ENCODE measurements around the gene TOM1L2. TPM values are rescaled to one million over a fixed set of nuclear protein-coding genes. Genes with fewer than 3 reads are reported as not detected.
A peak's percentile ranks its signal among the peaks of the same experiment; 100 is the strongest.

TOM1L2 gene
- total and polyA plus RNA-seq, 11 donors, result 122 to 345 (median 247) TPM

GRCh38 chr17:17926036-17926435, 46.2 kb downstream of the TOM1L2 start:
- no peak for ATAC-seq
- Histone ChIP-seq H3K9me3 (no peaks in the 10 kb centered on the region), H3K36me3 (no peaks in the 10 kb centered on the region), H3K27ac (peak overlapping the region in 11 of 12 donors; percentile 18 to 82 (median 74)), H3K4me1 (peaks cover 3 to 92% (median 61%) of the 10 kb centered on the region in 12 donors), H3K27me3 (no peaks in the 10 kb centered on the region), H3K4me3 (no peak overlapping the region)
- no peak for DNase-seq
- intact Hi-C loops (cut with DNase I), result loop anchor here in 6 of 10 donors (2.0 to 10.0 kb wide), 6 partner anchors 36 to 251 kb away; partner anchors contain the start of genes ATPAF2 (in 2 of the 6), GID4 (in 2 of the 6), DRC3 (in 1 of the 6) and TOM1L2 (in 1 of the 6)
- 47 to 67% (median 52%) methylated on average over 4 of the region's 4 CpGs for WGBS, 4 donors
- TF ChIP-seq POLR2A (IDR thresholded peaks at IDR 0.05), result no peak
- TF ChIP-seq, protein P1, sequence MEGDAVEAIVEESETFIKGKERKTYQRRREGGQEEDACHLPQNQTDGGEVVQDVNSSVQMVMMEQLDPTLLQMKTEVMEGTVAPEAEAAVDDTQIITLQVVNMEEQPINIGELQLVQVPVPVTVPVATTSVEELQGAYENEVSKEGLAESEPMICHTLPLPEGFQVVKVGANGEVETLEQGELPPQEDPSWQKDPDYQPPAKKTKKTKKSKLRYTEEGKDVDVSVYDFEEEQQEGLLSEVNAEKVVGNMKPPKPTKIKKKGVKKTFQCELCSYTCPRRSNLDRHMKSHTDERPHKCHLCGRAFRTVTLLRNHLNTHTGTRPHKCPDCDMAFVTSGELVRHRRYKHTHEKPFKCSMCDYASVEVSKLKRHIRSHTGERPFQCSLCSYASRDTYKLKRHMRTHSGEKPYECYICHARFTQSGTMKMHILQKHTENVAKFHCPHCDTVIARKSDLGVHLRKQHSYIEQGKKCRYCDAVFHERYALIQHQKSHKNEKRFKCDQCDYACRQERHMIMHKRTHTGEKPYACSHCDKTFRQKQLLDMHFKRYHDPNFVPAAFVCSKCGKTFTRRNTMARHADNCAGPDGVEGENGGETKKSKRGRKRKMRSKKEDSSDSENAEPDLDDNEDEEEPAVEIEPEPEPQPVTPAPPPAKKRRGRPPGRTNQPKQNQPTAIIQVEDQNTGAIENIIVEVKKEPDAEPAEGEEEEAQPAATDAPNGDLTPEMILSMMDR (IDR thresholded peaks at IDR 0.05), result no peak

DNA sequence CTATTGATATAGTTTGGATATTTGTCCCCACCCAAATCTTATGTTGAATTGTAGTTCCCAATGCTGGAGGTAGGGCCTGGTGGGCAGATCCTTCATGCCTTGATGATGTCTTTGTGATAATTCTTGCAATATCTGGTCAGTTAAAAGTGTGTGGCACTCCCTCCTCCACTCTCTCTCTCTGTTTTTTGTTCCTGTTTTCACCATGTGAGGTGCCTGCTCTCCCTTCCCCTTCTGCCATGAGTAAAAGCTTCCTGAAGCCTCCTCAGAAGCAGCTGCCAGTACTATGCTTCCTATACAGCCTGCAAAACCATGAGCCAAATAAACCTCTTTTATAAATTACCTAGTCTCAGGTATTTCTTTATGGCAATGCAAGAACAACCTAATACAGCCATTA, 47.3 kb downstream of the TOM1L2 start:
- ATAC-seq, result no peak
- Histone ChIP-seq H3K4me3 (no peak overlapping the region), H3K9me3 (no peaks in the 10 kb centered on the region), H3K4me1 (peaks cover 3 to 91% (median 65%) of the 10 kb centered on the region in 12 donors), H3K27me3 (no peaks in the 10 kb centered on the region), H3K36me3 (no peaks in the 10 kb centered on the region), H3K27ac (peak overlapping the region in 2 of 12 donors; percentile 7 to 21)
- no peak for DNase-seq
- TF ChIP-seq POLR2A (IDR thresholded peaks at IDR 0.05), result no peak
- TF ChIP-seq, protein P1 (IDR thresholded peaks at IDR 0.05), result no peak
- intact Hi-C loops (cut with DNase I), result loop anchor here in 8 of 10 donors (2.0 to 10.0 kb wide), 9 partner anchors 37 to 250 kb away; partner anchors contain the start of genes DRC3 (in 3 of the 8), TOM1L2 (in 3 of the 8), ATPAF2 (in 2 of the 8) and GID4 (in 2 of the 8)

DNA sequence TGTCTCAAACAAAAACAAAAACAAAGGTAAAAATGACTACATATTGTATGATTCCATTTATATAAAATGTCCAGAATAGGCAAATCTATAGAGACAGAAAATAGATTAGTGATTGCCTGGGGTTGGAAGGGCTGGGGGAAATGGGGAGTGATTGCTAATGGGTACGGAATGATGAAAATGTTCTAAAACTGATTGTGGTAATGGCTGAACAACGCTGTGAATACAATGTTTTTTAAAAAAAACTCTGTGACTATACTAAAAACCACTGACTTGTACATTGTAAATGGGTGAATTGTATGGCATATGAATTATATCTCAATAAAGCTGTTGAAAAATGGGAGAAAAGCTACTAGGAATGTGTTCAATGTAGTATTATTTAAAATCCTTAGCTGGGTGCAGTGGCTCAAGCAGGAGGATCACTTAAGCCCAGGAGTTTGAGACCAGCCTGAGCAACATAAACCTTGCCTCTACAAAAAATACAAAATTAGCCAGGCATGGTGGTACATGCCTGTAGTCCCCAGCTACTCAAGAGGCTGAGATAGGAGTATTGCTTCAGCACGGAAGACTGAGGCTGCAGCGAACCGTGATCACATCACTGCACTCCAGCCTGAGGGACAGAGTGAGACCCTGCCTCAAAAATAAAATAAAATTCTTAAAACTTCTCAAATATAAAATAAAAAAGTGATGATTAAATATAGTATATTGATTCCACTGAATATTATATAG, 47.9 kb downstream of the TOM1L2 start:
- H3K9me3 ChIP-seq, result no peaks in the 10 kb centered on the region
- H3K4me1 ChIP-seq, result peaks cover 3 to 91% (median 64%) of the 10 kb centered on the region in 12 donors

More for the DNA sequence above, 47.9 kb downstream of the TOM1L2 start:
- TF ChIP-seq POLR2A (IDR thresholded peaks at IDR 0.05), result no peak
- TF ChIP-seq, protein P1 (IDR thresholded peaks at IDR 0.05), result no peak
- H3K36me3 ChIP-seq, result no peaks in the 10 kb centered on the region
- 84 to 92% (median 91%) methylated on average over 5 of the region's 5 CpGs for WGBS, 4 donors
- H3K4me3 ChIP-seq, result no peak overlapping the region
- intact Hi-C loops (cut with DNase I), result loop anchor here in 6 of 10 donors (2.0 to 10.0 kb wide), 8 partner anchors 47 to 249 kb away; partner anchors contain the start of genes ATPAF2 (in 2 of the 6), DRC3 (in 2 of the 6), GID4 (in 2 of the 6) and RAI1 (in 2 of the 6)
- DNase-seq (no peak), ATAC-seq (no peak)
- no peaks in the 10 kb centered on the region for H3K27me3 ChIP-seq
- peak overlapping the region in 4 of 12 donors; percentile 21 to 79 (median 75) for H3K27ac ChIP-seq

All from heart left ventricle (tissue), 16 donors.